ENCODE results near the gene ALG14.
"Not testable (repeated sequence)": the region's sequence is repeated elsewhere in the genome, so short reads cannot be mapped to it uniquely, and the experiment has no call there.

DNA sequence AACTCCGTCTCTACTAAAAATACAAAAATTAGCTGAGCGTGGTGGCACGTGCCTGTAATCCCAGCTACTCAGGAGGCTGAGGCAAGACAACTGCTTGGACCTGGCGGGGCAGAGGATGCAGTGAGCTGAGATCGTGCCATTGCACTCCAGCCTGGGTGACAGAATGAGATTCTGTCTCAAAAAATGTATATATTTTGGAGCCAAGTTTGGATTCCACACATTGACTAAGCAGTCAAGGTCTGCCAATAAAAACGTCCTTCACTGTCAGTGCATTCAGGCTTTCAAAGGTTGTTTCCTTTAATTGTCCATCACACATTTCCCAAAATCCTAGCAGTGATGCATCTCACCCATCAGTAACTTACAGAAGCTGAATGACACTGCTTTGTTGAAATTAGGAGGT, 77.2 kb downstream of the ALG14 start:
- not testable (repeated sequence) for TF ChIP-seq TAF1 (IDR thresholded peaks at IDR 0.05; ENCODE audit: low read depth); MXI1 (conservative IDR thresholded peaks at IDR 0.05; ENCODE audit: poor library complexity, severe bottlenecking); EP300 (conservative IDR thresholded peaks at IDR 0.05; ENCODE audit: poor library complexity, severe bottlenecking); EZH2 (IDR thresholded peaks at IDR 0.05; ENCODE audit: borderline replicate concordance, insufficient read depth, low read length, poor library complexity, severe bottlenecking); POLR2AphosphoS5 (IDR thresholded peaks at IDR 0.05); SMC3 (conservative IDR thresholded peaks at IDR 0.05; ENCODE audit: poor library complexity); RAD21 (conservative IDR thresholded peaks at IDR 0.05)
- TF ChIP-seq, protein P1, sequence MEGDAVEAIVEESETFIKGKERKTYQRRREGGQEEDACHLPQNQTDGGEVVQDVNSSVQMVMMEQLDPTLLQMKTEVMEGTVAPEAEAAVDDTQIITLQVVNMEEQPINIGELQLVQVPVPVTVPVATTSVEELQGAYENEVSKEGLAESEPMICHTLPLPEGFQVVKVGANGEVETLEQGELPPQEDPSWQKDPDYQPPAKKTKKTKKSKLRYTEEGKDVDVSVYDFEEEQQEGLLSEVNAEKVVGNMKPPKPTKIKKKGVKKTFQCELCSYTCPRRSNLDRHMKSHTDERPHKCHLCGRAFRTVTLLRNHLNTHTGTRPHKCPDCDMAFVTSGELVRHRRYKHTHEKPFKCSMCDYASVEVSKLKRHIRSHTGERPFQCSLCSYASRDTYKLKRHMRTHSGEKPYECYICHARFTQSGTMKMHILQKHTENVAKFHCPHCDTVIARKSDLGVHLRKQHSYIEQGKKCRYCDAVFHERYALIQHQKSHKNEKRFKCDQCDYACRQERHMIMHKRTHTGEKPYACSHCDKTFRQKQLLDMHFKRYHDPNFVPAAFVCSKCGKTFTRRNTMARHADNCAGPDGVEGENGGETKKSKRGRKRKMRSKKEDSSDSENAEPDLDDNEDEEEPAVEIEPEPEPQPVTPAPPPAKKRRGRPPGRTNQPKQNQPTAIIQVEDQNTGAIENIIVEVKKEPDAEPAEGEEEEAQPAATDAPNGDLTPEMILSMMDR (IDR thresholded peaks at IDR 0.05; ENCODE audit: poor library complexity, severe bottlenecking), result not testable (repeated sequence)
- TF ChIP-seq, protein P2, sequence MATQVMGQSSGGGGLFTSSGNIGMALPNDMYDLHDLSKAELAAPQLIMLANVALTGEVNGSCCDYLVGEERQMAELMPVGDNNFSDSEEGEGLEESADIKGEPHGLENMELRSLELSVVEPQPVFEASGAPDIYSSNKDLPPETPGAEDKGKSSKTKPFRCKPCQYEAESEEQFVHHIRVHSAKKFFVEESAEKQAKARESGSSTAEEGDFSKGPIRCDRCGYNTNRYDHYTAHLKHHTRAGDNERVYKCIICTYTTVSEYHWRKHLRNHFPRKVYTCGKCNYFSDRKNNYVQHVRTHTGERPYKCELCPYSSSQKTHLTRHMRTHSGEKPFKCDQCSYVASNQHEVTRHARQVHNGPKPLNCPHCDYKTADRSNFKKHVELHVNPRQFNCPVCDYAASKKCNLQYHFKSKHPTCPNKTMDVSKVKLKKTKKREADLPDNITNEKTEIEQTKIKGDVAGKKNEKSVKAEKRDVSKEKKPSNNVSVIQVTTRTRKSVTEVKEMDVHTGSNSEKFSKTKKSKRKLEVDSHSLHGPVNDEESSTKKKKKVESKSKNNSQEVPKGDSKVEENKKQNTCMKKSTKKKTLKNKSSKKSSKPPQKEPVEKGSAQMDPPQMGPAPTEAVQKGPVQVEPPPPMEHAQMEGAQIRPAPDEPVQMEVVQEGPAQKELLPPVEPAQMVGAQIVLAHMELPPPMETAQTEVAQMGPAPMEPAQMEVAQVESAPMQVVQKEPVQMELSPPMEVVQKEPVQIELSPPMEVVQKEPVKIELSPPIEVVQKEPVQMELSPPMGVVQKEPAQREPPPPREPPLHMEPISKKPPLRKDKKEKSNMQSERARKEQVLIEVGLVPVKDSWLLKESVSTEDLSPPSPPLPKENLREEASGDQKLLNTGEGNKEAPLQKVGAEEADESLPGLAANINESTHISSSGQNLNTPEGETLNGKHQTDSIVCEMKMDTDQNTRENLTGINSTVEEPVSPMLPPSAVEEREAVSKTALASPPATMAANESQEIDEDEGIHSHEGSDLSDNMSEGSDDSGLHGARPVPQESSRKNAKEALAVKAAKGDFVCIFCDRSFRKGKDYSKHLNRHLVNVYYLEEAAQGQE (IDR thresholded peaks at IDR 0.05; ENCODE audit: borderline replicate concordance), result not testable (repeated sequence)

Data from neural cell (in vitro differentiated cells).